Osteocyte (in vitro differentiated cells): Measurements from ENCODE around the gene TUBGCP4. TPM values are rescaled to one million over a fixed set of nuclear protein-coding genes. Genes with fewer than 3 reads are reported as not detected.

Experiments
- DNase-seq: peaks from one replicate; pipeline ENCODE4 v3.0.0; 2021; ENCODE audit warnings: mixed read lengths; ENCODE audit not compliant: unreplicated experiment; ENCODE audit errors: extremely low spot score
- H3K27ac Mint-ChIP-seq: one replicate; pipeline ENCODE4 v1.8.0; 2021; ENCODE audit warnings: mild to moderate bottlenecking, mixed read lengths; ENCODE audit not compliant: unreplicated experiment
- H3K27me3 Mint-ChIP-seq: one replicate; pipeline ENCODE4 v1.8.0; 2021; ENCODE audit warnings: mixed read lengths; ENCODE audit not compliant: unreplicated experiment
- H3K36me3 Mint-ChIP-seq: one replicate; pipeline ENCODE4 v1.8.0; 2021; ENCODE audit warnings: mixed read lengths; ENCODE audit not compliant: unreplicated experiment
- H3K4me1 Mint-ChIP-seq: one replicate; pipeline ENCODE4 v1.8.0; 2021; ENCODE audit warnings: mixed read lengths; ENCODE audit not compliant: unreplicated experiment
- H3K4me3 Mint-ChIP-seq: one replicate; pipeline ENCODE4 v1.8.0; 2021; ENCODE audit warnings: mild to moderate bottlenecking, moderate library complexity, mixed read lengths; ENCODE audit not compliant: unreplicated experiment
- H3K9me3 Mint-ChIP-seq: one replicate; pipeline ENCODE4 v1.8.0; 2021; ENCODE audit warnings: mixed read lengths; ENCODE audit not compliant: unreplicated experiment
- CTCF ChIP-seq: fragments of 200-600 bp; sonication (generic); IDR thresholded peaks from 2 replicates; pipeline ENCODE4 v1.5.0; 2021; ENCODE audit warnings: antibody characterized with exemption, mild to moderate bottlenecking, moderate library complexity
- total RNA-seq: library from RNA; stranded (reverse); gene quantifications from 2 replicates; pipeline ENCODE4 v1.2.1, GENCODE V29; 2021

TUBGCP4 gene
- total RNA-seq, 1 donor from 2014 or later, result 19.8 TPM

- Mint-ChIP-seq H3K9me3 (no peaks in the 10 kb centered on the region), H3K4me3 (peak overlapping the region; percentile 88), H3K4me1 (peaks cover 20% of the 10 kb centered on the region), H3K27ac (peak overlapping the region; percentile 94), H3K27me3 (peaks cover under 1% of the 10 kb centered on the region), H3K36me3 (peaks cover 15% of the 10 kb centered on the region)
- no peak for TF ChIP-seq CTCF
- no peak for DNase-seq
Observed at GRCh38 chr15:43330780-43331087, 40.2 kb upstream of the TUBGCP4 start.

GRCh38 chr15:43346305-43346704 is 24.6 kb upstream of the TUBGCP4 start:
- no peak for DNase-seq
- no peak overlapping the region for H3K27ac Mint-ChIP-seq
- H3K4me1 Mint-ChIP-seq, result no peaks in the 10 kb centered on the region
- no peaks in the 10 kb centered on the region for H3K9me3 Mint-ChIP-seq
- TF ChIP-seq CTCF, result no peak
- H3K27me3 Mint-ChIP-seq, result no peaks in the 10 kb centered on the region
- no peak overlapping the region for H3K4me3 Mint-ChIP-seq
- H3K36me3 Mint-ChIP-seq, result peaks cover 23% of the 10 kb centered on the region

- no peak overlapping the region for H3K27ac Mint-ChIP-seq
Observed at GRCh38 chr15:43347114-43347513, 23.8 kb upstream of the TUBGCP4 start.

GRCh38 chr15:43352693-43353382 is 18.1 kb upstream of the TUBGCP4 start:
- Mint-ChIP-seq H3K9me3 (peaks cover 4% of the 10 kb centered on the region), H3K27me3 (no peaks in the 10 kb centered on the region), H3K36me3 (peaks cover 28% of the 10 kb centered on the region), H3K4me1 (no peaks in the 10 kb centered on the region), H3K27ac (no peak overlapping the region), H3K4me3 (no peak overlapping the region)
- TF ChIP-seq CTCF, result no peak
- no peak for DNase-seq

More at GRCh38 chr15:43347114-43347513, 23.8 kb upstream of the TUBGCP4 start:
- peaks cover 25% of the 10 kb centered on the region for H3K36me3 Mint-ChIP-seq
- no peaks in the 10 kb centered on the region for H3K9me3 Mint-ChIP-seq
- H3K4me1 Mint-ChIP-seq, result no peaks in the 10 kb centered on the region
- TF ChIP-seq CTCF, result no peak
- DNase-seq, result no peak
- no peak overlapping the region for H3K4me3 Mint-ChIP-seq
- H3K27me3 Mint-ChIP-seq, result no peaks in the 10 kb centered on the region

GRCh38 chr15:43360821-43361220 is 10.1 kb upstream of the TUBGCP4 start:
- peaks cover 54% of the 10 kb centered on the region for H3K9me3 Mint-ChIP-seq
- no peak for DNase-seq
- no peak overlapping the region for H3K27ac Mint-ChIP-seq
- no peak overlapping the region for H3K4me3 Mint-ChIP-seq
- peaks cover 76% of the 10 kb centered on the region for H3K36me3 Mint-ChIP-seq
- no peak for TF ChIP-seq CTCF
- H3K4me1 Mint-ChIP-seq, result peaks cover 4% of the 10 kb centered on the region
- no peaks in the 10 kb centered on the region for H3K27me3 Mint-ChIP-seq
